ENCODE data around the gene FUT7.

Gene FUT7

GRCh38 chr9:136983167-136983566 is 48.7 kb downstream of the FUT7 start:
- Histone ChIP-seq H3K4me3 (ENCODE audit: low read depth in 1 of 2, low read length in 1 of 2) (no peak overlapping the region), H3K27me3 (peaks cover 98% of the 10 kb centered on the region), H3K9me3 (no peaks in the 10 kb centered on the region)

GRCh38 chr9:136982232-136983051 is 49.4 kb downstream of the FUT7 start, which contains the start of gene LCNL1:
Gene LCNL1 (plus strand): TSS chr9:136982993. CDS start chr9:136983587, 594 bp downstream.
- no peak for TF ChIP-seq CTCF (IDR thresholded peaks at IDR 0.05)
- Histone ChIP-seq H3K4me1 (ENCODE audit: control insufficient read depth in 1 of 2, insufficient read depth in 1 of 2, low read depth in 1 of 2, low read length in 1 of 2) (peaks cover 0 to 6% of the 10 kb centered on the region in 2 experiments), H3K27me3 (peaks cover 98% of the 10 kb centered on the region)

More at GRCh38 chr9:136983167-136983566, 48.7 kb downstream of the FUT7 start:
- Histone ChIP-seq H3K4me1 (ENCODE audit: control insufficient read depth in 1 of 2, insufficient read depth in 1 of 2, low read depth in 1 of 2, low read length in 1 of 2) (peaks cover 0 to 1% of the 10 kb centered on the region in 2 experiments), H3K36me3 (no peaks in the 10 kb centered on the region), H3K27ac (no peak overlapping the region)
- no peak for TF ChIP-seq CTCF (IDR thresholded peaks at IDR 0.05)

GRCh38 chr9:136981588-136982231 is 50.2 kb downstream of the FUT7 start:
- no peaks in the 10 kb centered on the region for H3K9me3 ChIP-seq
- H3K27me3 ChIP-seq, result peaks cover 98% of the 10 kb centered on the region
- TF ChIP-seq CTCF (IDR thresholded peaks at IDR 0.05), result no peak
- H3K27ac ChIP-seq, result no peak overlapping the region
- H3K36me3 ChIP-seq, result no peaks in the 10 kb centered on the region
- H3K4me1 ChIP-seq (ENCODE audit: control insufficient read depth in 1 of 2, insufficient read depth in 1 of 2, low read depth in 1 of 2, low read length in 1 of 2), result peaks cover 0 to 6% of the 10 kb centered on the region in 2 experiments
- no peak overlapping the region for H3K4me3 ChIP-seq (ENCODE audit: low read depth in 1 of 2, low read length in 1 of 2)

More at GRCh38 chr9:136982232-136983051, 49.4 kb downstream of the FUT7 start, which contains the start of gene LCNL1:
- H3K9me3 ChIP-seq, result no peaks in the 10 kb centered on the region
- no peak within 1 kb of the TSS for H3K4me3 ChIP-seq (ENCODE audit: low read depth in 1 of 2, low read length in 1 of 2)
- H3K36me3 ChIP-seq, result no peaks in the 10 kb centered on the region
- no peak within 1 kb of the TSS for H3K27ac ChIP-seq

- Histone ChIP-seq H3K36me3 (no peaks in the 10 kb centered on the region), H3K9me3 (no peaks in the 10 kb centered on the region), H3K27ac (no peak overlapping the region), H3K4me1 (ENCODE audit: control insufficient read depth in 1 of 2, insufficient read depth in 1 of 2, low read depth in 1 of 2, low read length in 1 of 2) (peaks cover 0 to 10% of the 10 kb centered on the region in 2 experiments), H3K4me3 (ENCODE audit: low read depth in 1 of 2, low read length in 1 of 2) (no peak overlapping the region), H3K27me3 (peaks cover 98% of the 10 kb centered on the region)
- no peak for TF ChIP-seq CTCF (IDR thresholded peaks at IDR 0.05)
These were observed 51.0 kb downstream of the FUT7 start for GRCh38 chr9:136980669-136981478.
